ENCODE data around the gene CACNA1F. TPM values are rescaled to one million over a fixed set of nuclear protein-coding genes. Genes with fewer than 3 reads are reported as not detected.

The CACNA1F gene
- total and polyA plus RNA-seq, 4 donors, result 0.10 to 0.55 (median 0.42) TPM

GRCh38 chrX:49199906-49200771 is 33.0 kb downstream of the CACNA1F start, which contains the start of gene SYP:
Gene SYP, minus strand, starts transcription at chrX:49200193. Its CDS starts 7 bp downstream, at chrX:49200186.
- Histone ChIP-seq H3K4me3 (no peak within 1 kb of the TSS), H3K27ac (ENCODE audit: low read depth in 1 of 2, low read length in 1 of 2) (peak within 1 kb of the TSS in 1 of 2 donors; percentile 83), H3K36me3 (ENCODE audit: control insufficient read depth in 4 of 4, insufficient read depth in 4 of 4, low read length in 4 of 4) (no peaks in the 10 kb centered on the region), H3K9me3 (ENCODE audit: control insufficient read depth in 4 of 4, insufficient read depth in 3 of 4, low read length in 3 of 4) (no peaks in the 10 kb centered on the region), H3K9ac (ENCODE audit: insufficient read depth in 1 of 2, low read length in 2 of 2) (peak within 1 kb of the TSS in 1 of 2 donors; percentile 66), H3K27me3 (ENCODE audit: control insufficient read depth in 3 of 3, insufficient read depth in 3 of 3, low read length in 2 of 3) (no peaks in the 10 kb centered on the region), H3K4me1 (ENCODE audit: control insufficient read depth in 5 of 5, insufficient read depth in 5 of 5, low read length in 5 of 5) (peaks cover 0 to 8% (median 3%) of the 10 kb centered on the region in 5 donors)
- ATAC-seq (ENCODE audit: insufficient read depth, low FRiP score), result peak; percentile 87
- TF ChIP-seq CTCF (IDR thresholded peaks at IDR 0.05; ENCODE audit: control extremely low read depth, extremely low read depth), result no peak
- peak; percentile 83 to 90 (median 90) for DNase-seq
- WGBS, 2 donors, result 1 to 38% methylated on average over 26 to 61 of the region's 61 CpGs

- no peak for DNase-seq
- ATAC-seq (ENCODE audit: insufficient read depth, low FRiP score), result no peak
- no peak overlapping the region for H3K9ac ChIP-seq (ENCODE audit: insufficient read depth in 1 of 2, low read length in 2 of 2)
- no peaks in the 10 kb centered on the region for H3K27me3 ChIP-seq (ENCODE audit: control insufficient read depth in 3 of 3, insufficient read depth in 3 of 3, low read length in 2 of 3)
- H3K36me3 ChIP-seq (ENCODE audit: control insufficient read depth in 4 of 4, insufficient read depth in 4 of 4, low read length in 4 of 4), result no peaks in the 10 kb centered on the region
- WGBS, 2 donors, result 6 to 46% methylated on average over 11 of the region's 11 CpGs
- no peak overlapping the region for H3K27ac ChIP-seq (ENCODE audit: low read depth in 1 of 2, low read length in 1 of 2)
- TF ChIP-seq CTCF (IDR thresholded peaks at IDR 0.05; ENCODE audit: control extremely low read depth, extremely low read depth), result no peak
- no peaks in the 10 kb centered on the region for H3K9me3 ChIP-seq (ENCODE audit: control insufficient read depth in 4 of 4, insufficient read depth in 3 of 4, low read length in 3 of 4)
- H3K4me1 ChIP-seq (ENCODE audit: control insufficient read depth in 5 of 5, insufficient read depth in 5 of 5, low read length in 5 of 5), result peaks cover 0 to 8% (median 3%) of the 10 kb centered on the region in 5 donors
- H3K4me3 ChIP-seq, result no peak overlapping the region
These were observed 33.9 kb downstream of the CACNA1F start for GRCh38 chrX:49199315-49199595.

- Histone ChIP-seq H3K9me3 (ENCODE audit: control insufficient read depth in 4 of 4, insufficient read depth in 3 of 4, low read length in 3 of 4) (no peaks in the 10 kb centered on the region), H3K4me1 (ENCODE audit: control insufficient read depth in 5 of 5, insufficient read depth in 5 of 5, low read length in 5 of 5) (peaks cover 0 to 8% (median 3%) of the 10 kb centered on the region in 5 donors), H3K4me3 (no peak overlapping the region), H3K27me3 (ENCODE audit: control insufficient read depth in 3 of 3, insufficient read depth in 3 of 3, low read length in 2 of 3) (no peaks in the 10 kb centered on the region), H3K36me3 (ENCODE audit: control insufficient read depth in 4 of 4, insufficient read depth in 4 of 4, low read length in 4 of 4) (no peaks in the 10 kb centered on the region), H3K9ac (ENCODE audit: insufficient read depth in 1 of 2, low read length in 2 of 2) (no peak overlapping the region), H3K27ac (ENCODE audit: low read depth in 1 of 2, low read length in 1 of 2) (no peak overlapping the region)
- ATAC-seq (ENCODE audit: insufficient read depth, low FRiP score), result no peak
- TF ChIP-seq CTCF (IDR thresholded peaks at IDR 0.05; ENCODE audit: control extremely low read depth, extremely low read depth), result no peak
- DNase-seq, result no peak
- WGBS, 2 donors, result 36 to 49% methylated on average over 12 of the region's 12 CpGs
These were observed 34.4 kb downstream of the CACNA1F start for GRCh38 chrX:49198540-49199314.

All from lung (tissue), 12 donors.